ENCODE measurements around the gene SLC7A11.

DNA sequence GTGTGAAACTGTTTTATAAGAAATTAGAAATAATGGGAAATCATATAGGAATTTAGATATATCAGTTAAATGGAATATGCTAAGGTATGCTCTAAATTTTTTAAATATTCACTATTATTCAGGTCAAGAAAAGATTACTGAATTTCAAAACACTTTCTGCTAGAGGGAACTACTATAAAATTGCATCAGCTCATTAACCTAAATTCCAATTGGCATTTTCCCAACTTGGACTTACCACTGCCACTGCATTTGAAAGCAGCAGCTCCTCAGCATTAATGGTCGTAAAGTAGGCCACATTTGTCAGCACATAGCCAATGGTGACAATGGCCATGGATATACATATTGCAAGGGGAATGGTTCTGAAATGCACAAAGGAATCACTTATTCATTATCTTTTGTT, 57.3 kb downstream of the SLC7A11 start:
- TF ChIP-seq, protein P1, sequence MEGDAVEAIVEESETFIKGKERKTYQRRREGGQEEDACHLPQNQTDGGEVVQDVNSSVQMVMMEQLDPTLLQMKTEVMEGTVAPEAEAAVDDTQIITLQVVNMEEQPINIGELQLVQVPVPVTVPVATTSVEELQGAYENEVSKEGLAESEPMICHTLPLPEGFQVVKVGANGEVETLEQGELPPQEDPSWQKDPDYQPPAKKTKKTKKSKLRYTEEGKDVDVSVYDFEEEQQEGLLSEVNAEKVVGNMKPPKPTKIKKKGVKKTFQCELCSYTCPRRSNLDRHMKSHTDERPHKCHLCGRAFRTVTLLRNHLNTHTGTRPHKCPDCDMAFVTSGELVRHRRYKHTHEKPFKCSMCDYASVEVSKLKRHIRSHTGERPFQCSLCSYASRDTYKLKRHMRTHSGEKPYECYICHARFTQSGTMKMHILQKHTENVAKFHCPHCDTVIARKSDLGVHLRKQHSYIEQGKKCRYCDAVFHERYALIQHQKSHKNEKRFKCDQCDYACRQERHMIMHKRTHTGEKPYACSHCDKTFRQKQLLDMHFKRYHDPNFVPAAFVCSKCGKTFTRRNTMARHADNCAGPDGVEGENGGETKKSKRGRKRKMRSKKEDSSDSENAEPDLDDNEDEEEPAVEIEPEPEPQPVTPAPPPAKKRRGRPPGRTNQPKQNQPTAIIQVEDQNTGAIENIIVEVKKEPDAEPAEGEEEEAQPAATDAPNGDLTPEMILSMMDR (IDR thresholded peaks at IDR 0.05; ENCODE audit: poor library complexity), result no peak
- TF ChIP-seq EZH2 (IDR thresholded peaks at IDR 0.05; ENCODE audit: borderline replicate concordance) (no peak), EZH2phosphoT487 (IDR thresholded peaks at IDR 0.05; ENCODE audit: low read depth, severe bottlenecking, unreplicated experiment) (no peak)
